IPS-20b (cell line): Measurements from ENCODE around the gene MSH3.
"Not testable (repeated sequence)": the region's sequence is repeated elsewhere in the genome, so short reads cannot be mapped to it uniquely, and the experiment has no call there.

ENCODE experiments used
- H3K27ac ChIP-seq: one replicate; pipeline ENCODE4 v1.5.1; 2013; ENCODE audit warnings: low read length
- H3K27me3 ChIP-seq: 2 replicates; pipeline ENCODE4 v1.6.1; 2013; ENCODE audit warnings: mild to moderate bottlenecking, low read length, inconsistent platforms; ENCODE audit not compliant: insufficient read depth
- H3K36me3 ChIP-seq: 2 replicates; pipeline ENCODE4 v1.6.1; 2013; ENCODE audit warnings: low read depth, mild to moderate bottlenecking, inconsistent platforms, low read length, moderate library complexity; ENCODE audit not compliant: insufficient read depth
- H3K4me1 ChIP-seq: 2 replicates; pipeline ENCODE4 v1.6.1; 2013; ENCODE audit warnings: mild to moderate bottlenecking, control low read depth, inconsistent platforms, low read length, moderate library complexity; ENCODE audit not compliant: insufficient read depth
- H3K4me3 ChIP-seq: 2 replicates; pipeline ENCODE4 v1.5.1; 2013; ENCODE audit warnings: mild to moderate bottlenecking, low read length, inconsistent platforms
- H3K9ac ChIP-seq: 2 replicates; pipeline ENCODE4 v1.6.1; 2013; ENCODE audit warnings: low read depth, mild to moderate bottlenecking, inconsistent platforms, low read length, moderate library complexity
- H3K9me3 ChIP-seq: 2 replicates; pipeline ENCODE4 v1.6.1; 2013; ENCODE audit warnings: mild to moderate bottlenecking, low read depth, low read length, inconsistent platforms; ENCODE audit not compliant: insufficient read depth

The MSH3 gene

GRCh38 chr5:80781356-80781755, 126.9 kb downstream of the MSH3 start:
- Histone ChIP-seq H3K9ac (no peak overlapping the region), H3K4me3 (no peak overlapping the region), H3K4me1 (no peaks in the 10 kb centered on the region), H3K36me3 (peaks cover 10% of the 10 kb centered on the region), H3K9me3 (no peaks in the 10 kb centered on the region), H3K27ac (no peak overlapping the region), H3K27me3 (no peaks in the 10 kb centered on the region)

- Histone ChIP-seq H3K4me1 (no peaks in the 10 kb centered on the region), H3K27me3 (no peaks in the 10 kb centered on the region), H3K9me3 (no peaks in the 10 kb centered on the region), H3K36me3 (peaks cover 10% of the 10 kb centered on the region), H3K9ac (no peak overlapping the region), H3K4me3 (no peak overlapping the region), H3K27ac (no peak overlapping the region)
Observed at GRCh38 chr5:80782626-80783025, 128.2 kb downstream of the MSH3 start.

GRCh38 chr5:80783751-80784150, 129.3 kb downstream of the MSH3 start:
- not testable (repeated sequence) for H3K36me3 ChIP-seq, H3K4me1 ChIP-seq, H3K4me3 ChIP-seq, H3K9ac ChIP-seq, H3K9me3 ChIP-seq, H3K27me3 ChIP-seq, H3K27ac ChIP-seq

GRCh38 chr5:80784451-80784850, 130.0 kb downstream of the MSH3 start:
- H3K4me3 ChIP-seq: no peak overlapping the region
- H3K9ac ChIP-seq: no peak overlapping the region
- no peaks in the 10 kb centered on the region for H3K4me1 ChIP-seq
- peaks cover 7% of the 10 kb centered on the region; the same call in 1 of the 2 replicates for H3K36me3 ChIP-seq
- no peaks in the 10 kb centered on the region for H3K27me3 ChIP-seq
- no peak overlapping the region for H3K27ac ChIP-seq
- no peaks in the 10 kb centered on the region for H3K9me3 ChIP-seq

- H3K9ac ChIP-seq, H3K27me3 ChIP-seq, H3K9me3 ChIP-seq, H3K4me1 ChIP-seq, H3K27ac ChIP-seq, H3K4me3 ChIP-seq: not testable (repeated sequence)
- peaks cover 19% of the 10 kb centered on the region for H3K36me3 ChIP-seq
Observed at GRCh38 chr5:80789319-80790016, 135.0 kb downstream of the MSH3 start.

GRCh38 chr5:80790698-80791097, 136.2 kb downstream of the MSH3 start:
- H3K36me3 ChIP-seq: peaks cover 19% of the 10 kb centered on the region
- 0 out of 2 replicates have a peak, but pooled peaks cover 4% of the 10 kb centered on the region for H3K4me1 ChIP-seq
- no peak overlapping the region for H3K9ac ChIP-seq

GRCh38 chr5:80793354-80793753, 138.9 kb downstream of the MSH3 start:
- peaks cover 19% of the 10 kb centered on the region for H3K36me3 ChIP-seq
- H3K4me1 ChIP-seq: 0 out of 2 replicates have a peak, but pooled peaks cover 4% of the 10 kb centered on the region
- no peaks in the 10 kb centered on the region for H3K9me3 ChIP-seq
- no peak overlapping the region for H3K27ac ChIP-seq
- no peaks in the 10 kb centered on the region for H3K27me3 ChIP-seq
- H3K4me3 ChIP-seq: no peak overlapping the region
- H3K9ac ChIP-seq: no peak overlapping the region

More at GRCh38 chr5:80790698-80791097, 136.2 kb downstream of the MSH3 start:
- Histone ChIP-seq H3K27ac (no peak overlapping the region), H3K27me3 (no peaks in the 10 kb centered on the region), H3K9me3 (no peaks in the 10 kb centered on the region), H3K4me3 (no peak overlapping the region)

GRCh38 chr5:80796846-80797245, 142.4 kb downstream of the MSH3 start:
- H3K9ac ChIP-seq: no peak overlapping the region
- no peaks in the 10 kb centered on the region for H3K9me3 ChIP-seq
- H3K36me3 ChIP-seq: peaks cover 16% of the 10 kb centered on the region
- H3K4me1 ChIP-seq: 0 out of 2 replicates have a peak, but pooled peaks cover 4% of the 10 kb centered on the region
- H3K4me3 ChIP-seq: no peak overlapping the region
- H3K27me3 ChIP-seq: no peaks in the 10 kb centered on the region
- H3K27ac ChIP-seq: no peak overlapping the region

GRCh38 chr5:80797428-80798024, 143.1 kb downstream of the MSH3 start:
- H3K4me1 ChIP-seq: 0 out of 2 replicates have a peak, but pooled peaks cover 4% of the 10 kb centered on the region
- H3K27ac ChIP-seq: no peak overlapping the region
- H3K27me3 ChIP-seq: no peaks in the 10 kb centered on the region
- no peak overlapping the region for H3K4me3 ChIP-seq
- no peak overlapping the region for H3K9ac ChIP-seq
- H3K9me3 ChIP-seq: no peaks in the 10 kb centered on the region
- H3K36me3 ChIP-seq: peaks cover 15% of the 10 kb centered on the region

- peaks cover 9% of the 10 kb centered on the region for H3K36me3 ChIP-seq
- H3K4me3 ChIP-seq: no peak overlapping the region
- H3K4me1 ChIP-seq: 0 out of 2 replicates have a peak, but pooled peaks cover 4% of the 10 kb centered on the region
- no peak overlapping the region for H3K9ac ChIP-seq
- H3K27ac ChIP-seq: no peak overlapping the region
- no peaks in the 10 kb centered on the region for H3K9me3 ChIP-seq
- no peaks in the 10 kb centered on the region for H3K27me3 ChIP-seq
Observed at GRCh38 chr5:80798166-80798565, 143.7 kb downstream of the MSH3 start.

GRCh38 chr5:80798633-80799032, 144.2 kb downstream of the MSH3 start:
- Histone ChIP-seq H3K27me3 (no peaks in the 10 kb centered on the region), H3K36me3 (peaks cover 4% of the 10 kb centered on the region; the same call in 1 of the 2 replicates), H3K4me1 (0 out of 2 replicates have a peak, but pooled peaks cover 4% of the 10 kb centered on the region), H3K27ac (no peak overlapping the region), H3K4me3 (no peak overlapping the region), H3K9me3 (no peaks in the 10 kb centered on the region), H3K9ac (no peak overlapping the region)

- Histone ChIP-seq H3K9me3 (no peaks in the 10 kb centered on the region), H3K27me3 (no peaks in the 10 kb centered on the region), H3K27ac (no peak overlapping the region), H3K9ac (no peak overlapping the region), H3K4me3 (no peak overlapping the region), H3K4me1 (no peaks in the 10 kb centered on the region), H3K36me3 (peaks cover 4% of the 10 kb centered on the region; the same call in 1 of the 2 replicates)
Observed at GRCh38 chr5:80799041-80799440, 144.6 kb downstream of the MSH3 start.
